Measurements from ENCODE around the gene MVP. TPM values are rescaled to one million over a fixed set of nuclear protein-coding genes. Genes with fewer than 3 reads are reported as not detected.
"Not testable (repeated sequence)": the region's sequence is repeated elsewhere in the genome, so short reads cannot be mapped to it uniquely, and the experiment has no call there.

MVP gene
- total RNA-seq, 1 donor from 2014 or later, result 361 TPM

DNA sequence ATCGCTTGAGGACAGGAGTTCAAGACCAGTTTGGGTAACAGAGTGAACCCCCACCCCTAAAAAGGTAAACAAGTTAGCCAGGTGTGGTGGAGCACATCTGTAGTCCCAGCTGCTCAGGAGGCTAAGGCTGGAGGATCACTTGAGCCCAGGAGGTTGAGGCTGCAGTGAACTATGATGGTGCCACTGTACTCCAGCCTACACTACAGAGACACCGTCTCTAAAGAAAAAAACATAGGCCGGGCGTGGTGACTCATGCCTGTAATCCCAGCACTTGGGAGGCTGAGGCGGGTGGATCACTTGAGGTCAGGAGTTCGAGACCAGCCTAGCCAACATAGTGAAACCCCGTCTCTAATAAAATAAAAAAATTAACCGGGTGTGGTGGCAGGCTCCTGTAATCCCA is 48.8 kb downstream of the MVP start:
- not testable (repeated sequence) for DNase-seq (ENCODE audit: low read depth)

DNA sequence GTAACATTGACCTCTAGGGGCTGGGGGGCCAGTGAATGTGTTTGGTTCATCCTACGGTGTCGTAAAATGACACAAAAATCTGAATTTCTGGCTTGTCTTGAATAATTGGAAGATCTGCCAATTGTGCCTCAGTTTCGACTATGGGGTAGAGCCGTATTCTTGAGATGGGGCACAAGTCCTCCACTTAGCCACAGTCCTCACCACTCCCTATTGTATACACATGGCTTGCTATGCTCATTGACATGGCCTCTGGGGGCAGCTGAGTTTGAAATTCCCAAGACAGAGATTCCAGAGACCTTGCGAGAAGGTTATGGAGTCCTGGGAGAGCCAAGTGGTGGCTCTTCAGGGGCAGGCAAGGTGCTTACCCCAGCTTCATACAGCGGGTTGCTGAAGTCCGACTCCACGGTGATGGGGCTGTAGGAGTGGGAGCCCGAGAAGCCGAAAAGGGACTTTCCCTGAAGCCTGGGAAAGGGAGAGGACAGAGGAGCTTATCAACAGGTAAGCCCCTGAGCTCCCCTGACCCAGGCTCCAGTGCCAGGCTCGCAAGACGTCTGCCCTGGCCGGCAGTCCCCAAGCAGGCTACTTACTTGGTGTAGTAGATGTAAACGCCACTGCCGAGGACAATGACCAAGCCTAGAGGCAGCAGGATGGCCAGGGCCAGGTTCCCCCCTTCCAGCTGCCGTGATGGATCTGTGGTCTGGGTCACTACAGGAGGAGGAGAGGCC is 51.7 kb downstream of the MVP start:
- DNase-seq (ENCODE audit: low read depth), result no peak

DNA sequence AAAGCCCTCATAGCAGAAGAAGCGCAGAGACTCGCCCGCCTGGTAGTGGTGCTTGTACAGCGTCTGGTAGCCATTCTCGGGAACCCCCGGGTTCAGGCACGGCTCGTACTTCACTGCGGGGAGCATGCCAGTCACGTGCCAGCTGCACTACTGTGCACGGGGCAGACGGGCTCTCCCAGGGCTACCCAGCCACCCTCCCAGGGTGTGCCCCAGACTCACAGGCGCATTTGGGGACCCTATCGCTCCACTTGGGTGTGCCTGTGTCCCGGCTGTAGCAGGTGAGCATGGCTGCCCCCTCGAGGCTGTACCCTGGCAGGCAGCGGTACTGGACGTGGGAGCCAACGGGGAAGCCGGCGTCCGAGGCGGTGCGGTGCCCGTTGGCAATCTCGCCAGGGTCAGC is 53.1 kb downstream of the MVP start:
- no peak for DNase-seq (ENCODE audit: low read depth)

DNA sequence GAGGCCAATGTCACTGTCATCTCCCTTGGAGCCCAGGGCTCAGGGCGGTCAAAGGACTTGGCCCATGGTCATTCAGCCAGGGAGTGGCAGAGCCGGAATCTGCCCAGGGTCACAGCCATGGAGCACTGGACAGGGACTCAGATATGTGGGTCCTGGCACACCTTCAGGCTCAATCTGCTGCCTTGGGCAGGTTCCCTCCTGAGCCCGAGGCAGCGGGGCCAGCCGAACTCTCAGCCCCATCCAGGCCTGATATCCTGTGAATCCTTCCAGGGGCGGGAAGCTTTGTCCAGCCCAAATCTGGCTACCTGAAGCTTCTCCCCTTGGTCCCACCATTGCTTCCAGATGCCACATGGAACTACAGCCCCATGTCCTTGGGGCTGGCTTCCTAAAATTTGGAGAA is 54.9 kb downstream of the MVP start:
- no peak for DNase-seq (ENCODE audit: low read depth)

DNA sequence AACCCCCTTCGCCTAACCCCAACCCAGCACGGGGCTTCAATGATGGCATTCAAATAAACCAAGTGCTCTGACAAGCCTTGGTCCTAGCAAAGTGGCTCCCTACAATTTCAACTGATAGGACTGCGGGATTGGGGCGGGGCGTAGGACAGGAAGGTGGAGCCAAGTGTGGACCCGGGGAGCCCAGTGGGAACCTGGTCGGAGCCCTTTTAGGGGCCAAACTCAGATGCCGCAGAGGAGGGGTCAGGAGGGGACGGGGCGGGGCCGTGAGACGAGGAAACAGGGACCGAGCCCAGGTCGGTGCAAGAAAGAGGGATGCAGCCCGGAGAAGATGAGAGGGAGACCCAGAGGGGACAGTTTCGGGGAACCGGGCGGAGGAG is 55.9 kb downstream of the MVP start:
- no peak for DNase-seq (ENCODE audit: low read depth)

DNA sequence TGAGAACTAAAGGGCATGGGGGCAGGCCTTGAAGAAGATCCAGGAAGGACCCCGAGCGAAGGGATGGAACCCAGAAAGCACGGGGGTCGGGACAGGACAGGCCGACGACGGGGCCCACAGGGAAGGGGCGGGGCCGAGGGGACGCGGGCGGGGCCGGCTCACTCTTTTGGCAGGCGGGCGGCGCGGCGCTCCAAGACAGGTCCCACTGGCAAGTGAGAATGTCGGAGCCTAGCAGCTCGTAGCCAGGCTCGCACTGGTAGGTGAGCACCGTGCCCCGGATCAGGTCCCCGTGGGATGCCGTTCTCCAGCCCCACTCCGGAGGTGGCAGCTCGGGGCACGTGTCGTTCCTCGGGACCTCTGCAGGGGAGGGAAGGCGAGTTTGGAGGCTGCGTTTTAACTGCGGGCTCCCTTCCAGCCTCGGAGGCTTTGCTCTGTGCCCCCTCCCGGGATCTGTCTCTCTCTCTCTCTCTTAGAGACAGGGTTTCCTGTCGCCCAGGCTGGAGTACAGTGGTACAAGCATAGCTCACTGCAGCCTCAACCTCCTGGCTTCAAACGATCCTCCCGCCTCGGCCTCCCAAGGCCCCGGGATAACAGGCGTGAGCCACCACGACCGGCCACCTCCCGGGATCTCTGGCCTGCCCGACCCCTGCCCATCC is 56.5 kb downstream of the MVP start:
- DNase-seq (ENCODE audit: low read depth), result no peak

DNA sequence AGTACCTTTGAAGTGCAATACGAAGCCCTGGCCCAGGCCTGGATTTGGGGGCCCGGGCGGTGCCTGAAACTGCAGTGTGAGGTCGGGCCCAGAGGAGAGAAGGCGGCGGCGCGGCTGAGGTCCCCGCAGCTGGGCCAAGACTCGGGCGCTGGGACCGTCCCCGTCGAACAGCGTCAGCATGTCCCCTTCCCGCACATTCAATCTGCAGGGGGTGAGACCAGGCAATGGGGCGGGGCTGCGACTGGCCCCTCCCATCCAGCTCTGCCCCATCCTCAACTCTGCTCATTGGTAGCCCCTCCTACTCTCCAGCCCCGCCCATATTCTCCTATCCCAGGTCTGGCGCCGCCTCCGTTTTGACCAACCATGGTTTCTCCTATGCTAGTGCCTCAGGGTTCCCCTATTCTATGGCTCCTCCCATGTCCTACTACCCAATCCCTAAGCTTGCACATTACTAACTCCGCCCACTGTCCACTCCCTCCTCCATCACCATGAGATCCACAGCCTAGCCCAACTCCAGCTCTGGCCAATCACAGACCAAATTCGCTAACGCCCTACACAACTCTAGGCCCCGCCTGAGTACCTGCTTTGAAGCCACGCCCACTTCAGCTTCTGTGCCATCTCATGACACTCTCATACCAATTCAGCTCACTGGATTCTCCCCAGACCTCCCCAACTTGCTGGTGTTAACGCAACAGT is 57.2 kb downstream of the MVP start:
- no peak for DNase-seq (ENCODE audit: low read depth)

DNA sequence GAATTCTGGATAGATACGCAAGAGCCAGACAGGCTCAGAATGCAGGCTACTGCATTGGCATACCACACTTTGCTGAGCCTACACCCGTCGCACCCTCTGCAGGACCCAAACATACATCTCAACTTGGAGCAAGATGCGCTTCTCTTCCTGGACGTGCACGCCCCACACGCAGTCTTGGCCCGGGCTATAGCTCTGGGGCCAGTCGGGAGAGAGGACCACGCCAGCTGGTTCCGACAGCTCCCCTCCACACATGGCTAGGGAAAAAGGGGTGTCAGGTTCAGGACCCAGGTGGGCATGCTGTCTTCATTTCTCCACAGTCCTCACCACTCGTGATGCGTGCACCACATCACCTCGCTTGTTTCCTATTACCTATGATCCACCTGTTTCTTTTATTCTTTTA is 57.9 kb downstream of the MVP start:
- no peak for DNase-seq (ENCODE audit: low read depth)

DNA sequence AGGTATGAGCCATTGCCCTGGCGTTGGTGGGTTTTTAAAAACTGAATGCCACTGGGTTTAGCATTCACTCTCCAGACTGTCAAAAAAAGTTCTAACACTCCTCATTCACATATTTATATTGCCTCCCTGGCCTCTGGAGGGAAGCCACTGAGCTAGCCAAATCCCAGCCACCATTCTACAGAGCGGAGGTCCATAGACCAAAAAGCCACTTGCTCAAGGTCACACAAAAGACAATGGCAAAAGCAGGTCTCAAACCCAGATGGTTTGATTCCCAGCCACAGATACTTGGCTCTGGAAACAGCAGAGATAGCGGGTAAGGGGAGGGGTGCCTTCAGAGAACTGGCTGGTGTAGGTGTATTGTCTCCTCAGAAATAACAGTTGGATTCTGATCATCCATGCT is 60.8 kb downstream of the MVP start:
- no peak for DNase-seq (ENCODE audit: low read depth)

DNA sequence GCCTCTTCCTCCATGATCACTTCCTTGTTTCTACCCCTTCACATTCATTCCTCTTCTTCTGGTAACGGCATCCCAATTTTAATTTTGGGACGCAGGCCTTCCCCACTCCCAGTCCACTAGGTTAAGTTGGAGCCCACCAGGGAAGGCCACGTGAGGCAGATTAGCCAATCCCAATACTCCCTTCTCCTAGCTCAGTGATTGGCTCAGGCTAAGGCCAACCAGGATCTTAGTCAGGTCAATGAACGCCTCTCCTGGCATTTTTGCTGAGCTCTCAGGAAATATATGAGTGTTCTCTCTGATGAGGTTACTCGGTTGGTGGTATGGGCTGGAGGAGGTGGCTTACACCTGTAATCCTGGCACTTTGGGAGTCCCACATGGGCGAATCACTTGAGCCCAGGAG is 63.7 kb downstream of the MVP start:
- DNase-seq (ENCODE audit: low read depth), result no peak

DNA sequence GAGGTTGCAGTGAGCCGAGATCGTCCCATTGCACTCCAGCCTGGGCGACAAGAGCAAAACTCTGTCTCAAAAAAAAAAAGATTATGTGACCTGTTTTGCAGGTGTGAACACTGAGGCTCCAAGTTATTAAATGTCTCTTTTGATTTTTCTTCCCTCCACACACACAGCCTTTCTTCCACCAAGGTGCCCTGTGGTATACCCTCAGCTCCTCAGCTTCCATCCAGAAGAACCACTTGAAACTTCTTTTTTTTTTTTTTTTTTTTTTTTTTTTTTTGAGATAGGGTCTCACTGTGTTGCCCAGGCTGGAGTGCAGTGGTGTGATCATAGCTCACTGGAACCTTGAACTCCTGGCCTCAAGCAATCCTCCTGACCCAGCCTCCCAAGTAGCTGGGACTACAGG is 69.1 kb downstream of the MVP start:
- not testable (repeated sequence) for DNase-seq (ENCODE audit: low read depth)

DNA sequence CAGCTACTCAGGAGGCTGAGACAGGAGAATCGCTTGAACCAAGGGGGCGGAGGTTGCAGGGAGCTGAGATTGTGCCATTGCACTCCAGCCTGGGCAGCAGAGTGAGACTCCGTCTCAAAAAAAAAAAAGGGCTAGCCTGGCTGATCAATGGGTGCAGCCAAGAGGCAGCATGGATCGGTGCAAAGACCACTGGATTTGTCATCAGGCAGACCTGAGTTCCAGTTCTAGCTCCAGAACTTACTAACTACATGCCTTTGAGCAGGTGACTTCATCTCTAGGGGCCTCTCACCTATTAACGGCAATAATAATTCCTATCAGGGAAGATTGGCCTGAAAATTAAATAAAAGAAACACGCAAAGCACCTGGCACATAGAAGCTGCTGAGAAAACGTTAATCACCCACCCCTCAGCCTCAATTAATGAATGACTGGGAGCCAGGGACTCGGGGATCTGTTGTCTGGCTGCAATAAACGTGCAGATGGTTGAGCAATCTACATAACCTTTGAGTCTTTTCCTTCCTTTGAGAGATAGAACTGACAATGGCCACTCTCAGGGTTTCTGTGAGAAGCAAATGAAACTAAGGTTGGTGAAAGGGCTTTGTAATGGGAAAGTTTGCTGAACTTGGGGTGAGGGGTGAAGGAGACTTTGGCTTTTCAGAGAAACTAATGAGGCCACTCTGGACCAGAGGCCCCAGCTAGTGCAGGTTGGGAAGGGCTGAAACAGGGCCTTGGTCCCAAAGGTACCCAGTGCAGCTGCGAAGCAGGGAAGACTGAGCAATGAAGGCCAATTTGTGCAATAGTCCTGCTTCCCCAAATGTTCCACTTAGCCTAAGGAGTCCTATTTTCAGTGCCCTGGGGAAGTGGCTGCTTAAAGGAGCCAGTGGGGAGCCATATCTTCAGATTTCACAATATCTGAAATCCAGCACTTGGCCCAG is 71.5 kb downstream of the MVP start:
- DNase-seq (ENCODE audit: low read depth), result no peak

DNA sequence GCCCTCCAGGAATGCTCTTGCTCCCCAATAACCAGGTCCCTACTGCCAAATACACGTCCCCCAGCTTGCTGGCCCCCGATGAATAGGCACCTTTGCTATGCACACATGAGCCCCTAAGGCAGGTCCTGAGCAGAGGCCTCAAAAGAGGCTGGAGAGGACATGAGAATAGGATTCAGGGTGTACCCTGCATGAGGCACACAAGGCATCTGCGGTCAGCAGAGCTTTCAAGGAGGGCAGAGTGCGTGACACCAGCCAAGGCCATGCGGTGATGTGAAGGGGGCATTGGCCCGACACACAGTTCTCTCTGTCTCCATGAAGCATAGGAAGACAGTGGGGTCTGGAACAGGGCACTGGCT is 72.2 kb downstream of the MVP start:
- no peak for DNase-seq (ENCODE audit: low read depth)

DNA sequence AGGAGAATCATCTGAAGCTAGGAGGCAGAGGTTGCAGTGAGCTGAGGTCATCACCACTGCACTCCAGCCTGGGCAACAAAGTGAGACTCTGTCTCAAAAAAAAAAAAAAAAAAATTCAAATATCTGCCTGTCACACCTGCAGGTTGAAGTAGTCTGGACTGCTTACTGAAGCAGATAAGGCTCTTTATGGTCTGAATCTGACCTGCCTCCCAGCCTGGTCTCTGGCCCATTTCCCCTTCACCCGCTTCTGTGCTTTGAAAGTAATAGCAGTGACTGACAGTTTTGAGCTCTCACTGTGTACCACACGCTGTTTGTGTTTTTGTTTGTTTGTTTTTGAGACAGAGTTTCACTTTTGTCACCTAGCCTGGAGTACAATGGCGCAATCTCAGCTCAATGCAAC is 73.3 kb downstream of the MVP start:
- no peak for DNase-seq (ENCODE audit: low read depth)

DNA sequence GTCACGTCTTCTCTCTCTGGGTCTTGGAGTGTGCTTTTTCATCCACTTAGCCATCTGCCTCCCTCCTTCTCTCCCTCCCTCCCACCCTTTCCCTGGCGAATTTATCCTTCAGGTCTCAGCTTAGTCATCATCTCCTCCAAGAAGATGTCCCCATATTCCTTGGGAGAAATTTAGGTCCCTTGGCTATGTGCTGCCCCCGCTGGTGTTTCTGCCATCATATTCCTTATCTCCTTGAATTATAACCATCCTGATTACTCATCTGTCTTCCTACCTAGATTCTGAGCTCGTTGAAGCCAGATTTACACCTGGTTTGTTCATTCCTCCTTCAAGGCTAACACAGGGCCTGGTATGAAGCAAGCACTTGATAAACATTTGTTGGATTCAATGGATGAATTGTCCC is 74.1 kb downstream of the MVP start:
- DNase-seq (ENCODE audit: low read depth), result no peak

DNA sequence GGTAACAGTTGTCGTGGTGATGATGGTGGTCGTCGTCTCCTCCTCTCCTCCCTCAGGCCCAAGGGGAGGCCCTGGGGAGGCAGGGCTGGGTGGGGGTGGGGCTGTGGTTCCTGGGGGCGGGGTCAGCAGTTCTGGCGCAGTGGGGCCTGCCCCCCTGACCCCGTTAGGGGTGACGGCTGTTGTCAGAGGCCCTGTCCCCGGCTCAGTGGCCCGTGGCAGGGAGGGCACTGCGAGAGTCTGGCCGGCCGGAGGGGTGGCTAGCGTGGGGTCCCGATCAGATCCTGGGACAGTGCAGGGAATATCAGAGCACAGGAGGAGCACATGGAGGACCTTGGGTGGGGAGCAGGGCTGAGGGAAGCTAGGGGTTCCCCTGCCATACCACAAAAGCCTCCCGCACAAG is 76.6 kb downstream of the MVP start:
- DNase-seq (ENCODE audit: low read depth), result no peak

DNA sequence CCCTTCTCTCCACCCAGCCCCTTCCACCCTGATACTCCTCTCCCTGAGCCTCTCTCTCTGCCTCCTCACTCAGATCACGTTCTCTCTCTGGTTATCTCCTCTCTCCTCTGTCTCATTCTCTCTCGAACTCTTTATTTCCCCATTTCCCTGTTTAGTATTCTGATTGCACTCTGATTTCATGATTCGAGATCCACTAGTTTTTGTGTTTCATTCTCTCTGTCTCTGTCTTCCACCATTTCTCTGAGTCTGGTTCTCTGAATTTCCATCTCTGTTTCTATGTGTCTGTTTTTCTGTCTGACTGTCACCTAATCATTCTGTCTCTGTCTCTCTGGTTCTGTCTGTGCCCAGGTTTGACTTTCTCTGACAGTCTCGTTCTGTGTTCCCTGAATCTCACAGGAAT is 77.1 kb downstream of the MVP start:
- no peak for DNase-seq (ENCODE audit: low read depth)

All from myocyte (in vitro differentiated cells).